HG02885 (cell line): ENCODE data around the gene SEC14L5.
"Not testable (repeated sequence)": the region's sequence is repeated elsewhere in the genome, so short reads cannot be mapped to it uniquely, and the experiment has no call there.

Source experiments
- ATAC-seq: cut with Tn5 transposase; IDR thresholded peaks from one replicate; pipeline ENCODE4 v1.9.1; 2021; ENCODE audit warnings: mild to moderate bottlenecking; ENCODE audit not compliant: unreplicated experiment, poor library complexity

Gene SEC14L5

DNA sequence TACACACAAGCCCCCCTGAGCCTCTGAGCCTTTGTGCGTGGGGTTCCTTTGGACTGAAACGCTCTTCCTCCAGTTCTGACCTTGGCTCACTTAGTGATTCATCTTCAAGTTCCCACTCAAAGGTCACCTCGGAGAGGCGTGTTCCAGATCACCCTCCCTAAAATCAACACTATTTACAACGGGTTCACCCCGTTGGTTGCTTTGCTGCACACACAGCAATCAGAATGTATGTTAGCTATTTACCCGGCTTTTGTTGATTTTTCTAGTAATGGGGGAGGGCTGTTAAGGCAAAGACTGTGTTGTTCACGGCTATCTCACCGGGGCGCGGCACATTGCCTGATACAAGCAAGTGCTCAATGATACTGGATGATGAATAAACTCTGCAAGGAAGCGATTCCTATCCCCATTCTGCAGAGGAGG, 74.6 kb downstream of the SEC14L5 start:
- no peak for ATAC-seq

DNA sequence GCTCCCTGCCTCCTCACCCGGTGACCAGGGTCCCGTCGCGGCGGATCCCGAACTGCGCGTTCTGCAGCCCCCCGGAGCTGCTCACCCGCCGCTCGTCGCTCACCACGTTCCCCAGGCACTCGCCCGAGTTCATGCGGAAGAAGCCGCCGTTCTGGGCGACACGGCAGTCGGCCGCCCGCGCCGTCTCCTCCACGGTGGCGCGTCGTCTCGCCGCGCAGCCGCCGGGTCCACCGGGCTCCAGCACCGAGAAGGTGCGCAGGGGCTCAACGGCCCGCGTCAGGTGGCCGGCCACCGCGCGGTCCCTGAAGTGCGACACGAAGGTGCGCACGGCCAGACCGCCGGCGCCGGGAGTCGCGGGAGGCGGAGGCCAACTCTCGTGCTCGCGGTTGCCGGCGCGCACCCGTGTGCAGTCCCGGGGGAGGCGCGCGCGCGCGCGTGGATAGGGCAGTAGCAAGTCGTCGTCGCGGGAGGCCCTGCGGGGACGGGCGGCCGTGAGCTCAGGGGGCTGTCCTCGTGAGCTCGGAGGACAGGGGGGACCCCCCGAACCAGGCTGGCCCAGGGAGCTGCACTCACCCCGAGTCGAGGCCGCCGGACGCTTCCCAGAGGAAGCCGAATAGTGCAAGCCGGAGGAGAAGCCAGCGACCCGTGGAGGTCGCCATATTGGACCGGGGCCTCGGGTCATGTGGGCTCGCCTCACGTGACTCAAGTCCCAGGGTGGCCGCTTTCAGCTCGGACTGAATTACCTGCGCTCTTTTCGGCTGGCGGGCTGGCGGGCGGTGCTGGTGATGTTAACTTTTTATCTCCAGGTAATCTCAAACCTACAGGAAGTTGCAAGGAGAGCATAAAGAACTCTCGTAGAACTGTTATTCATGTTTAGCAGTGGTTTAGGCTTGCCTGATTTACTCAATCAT, 75.4 kb downstream of the SEC14L5 start, which contains the start of gene NAGPA:
TSS of gene NAGPA (minus strand) at position 680 of the 911 bp plus-strand sequence. CDS start at position 659, 21 bp downstream.
- peak; percentile 89 for ATAC-seq

DNA sequence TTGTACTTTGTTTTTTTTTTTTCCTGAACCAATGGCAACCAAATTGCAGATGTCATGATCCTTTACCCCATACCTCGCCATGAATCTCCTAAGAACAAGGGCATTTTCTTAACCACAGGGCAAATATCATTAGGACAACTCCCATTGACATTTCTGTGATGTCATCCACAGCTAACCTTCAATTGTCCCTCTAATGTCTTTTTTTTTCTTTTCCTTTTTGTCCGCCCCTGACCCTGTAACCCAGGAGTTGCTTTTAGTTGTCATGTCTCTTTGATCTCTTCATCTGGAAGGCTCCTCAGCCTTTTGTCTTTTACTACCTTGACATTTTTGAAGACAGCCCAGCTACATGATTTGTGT, 76.0 kb downstream of the SEC14L5 start:
- no peak for ATAC-seq

DNA sequence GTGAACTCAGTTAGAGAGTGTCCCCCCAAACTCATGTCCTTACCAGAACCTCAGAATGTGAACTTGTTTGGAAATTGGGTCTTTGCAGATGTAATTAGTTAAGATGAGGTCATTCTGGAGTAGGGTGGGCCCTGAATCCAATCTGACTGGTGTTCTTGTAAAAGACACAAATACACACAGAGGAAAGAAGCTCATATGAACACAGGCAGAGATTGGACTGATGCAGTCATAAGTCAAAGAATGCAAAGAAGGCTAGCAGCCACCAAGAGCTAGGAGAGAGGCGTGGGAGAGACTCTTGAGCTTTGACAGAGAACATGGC, 77.7 kb downstream of the SEC14L5 start:
- no peak for ATAC-seq

DNA sequence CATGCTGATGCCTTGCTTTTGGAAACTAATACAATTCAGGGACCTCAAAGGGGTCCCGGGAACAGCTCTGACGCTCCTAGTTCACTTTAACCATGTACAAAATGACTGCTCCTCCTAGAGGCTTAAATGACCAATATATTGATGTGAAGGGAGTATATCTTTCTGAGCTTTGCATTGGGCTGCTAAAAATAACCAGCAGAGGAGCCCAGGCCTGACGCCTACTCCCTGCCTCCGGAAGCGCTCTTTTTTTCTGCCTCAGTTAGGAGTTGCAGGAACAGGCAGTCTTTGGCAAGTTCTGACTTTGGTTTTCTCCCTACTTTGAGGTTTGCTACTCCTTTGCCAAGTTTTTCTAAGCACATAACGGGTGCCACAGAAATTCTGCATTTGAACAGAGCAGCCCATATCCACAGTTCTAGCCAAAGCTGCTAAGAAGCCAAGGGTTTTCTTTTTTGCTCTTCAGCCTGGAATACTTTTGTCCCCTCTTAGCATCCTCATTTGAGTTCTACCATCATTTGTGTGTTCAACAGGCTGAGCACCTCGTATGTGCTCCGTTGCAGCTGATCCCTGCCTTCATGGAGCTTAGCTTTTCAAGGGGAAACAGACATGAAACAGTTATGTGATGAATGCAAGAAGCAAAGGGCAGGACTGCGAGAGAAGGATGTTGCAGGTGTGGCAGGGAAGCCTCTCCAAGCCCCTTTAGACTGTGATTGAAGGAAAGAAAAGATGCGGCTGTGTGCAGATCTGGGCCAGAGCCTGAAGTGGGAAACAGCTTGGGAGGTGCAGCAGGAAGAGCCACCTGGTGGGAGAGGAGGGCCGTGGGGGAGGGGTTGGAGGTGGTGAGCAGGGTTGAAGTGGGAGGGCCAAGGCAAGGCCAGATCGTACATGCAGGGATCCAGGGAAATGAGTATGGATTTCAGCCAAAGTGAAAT, 78.4 kb downstream of the SEC14L5 start:
- no peak for ATAC-seq

DNA sequence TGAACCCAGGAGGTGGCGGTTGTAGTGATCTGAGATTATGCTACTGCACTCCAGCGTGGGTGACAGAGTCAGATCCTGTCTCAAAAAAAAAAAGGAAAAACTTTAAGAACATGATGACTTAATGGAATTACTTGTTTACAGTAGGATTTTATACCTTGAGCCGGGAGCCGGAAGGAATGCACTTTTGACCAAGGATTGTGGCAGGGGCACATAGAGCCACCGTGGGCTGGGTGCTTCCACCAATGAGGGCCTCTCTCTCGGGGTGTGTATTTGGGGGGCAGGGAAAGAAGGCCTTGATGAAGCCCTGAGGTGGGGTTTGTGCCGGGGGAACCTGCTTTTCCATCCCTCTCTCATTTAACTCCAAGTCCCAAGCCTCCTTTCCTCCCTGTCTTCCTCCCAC, 82.3 kb downstream of the SEC14L5 start:
- no peak for ATAC-seq

DNA sequence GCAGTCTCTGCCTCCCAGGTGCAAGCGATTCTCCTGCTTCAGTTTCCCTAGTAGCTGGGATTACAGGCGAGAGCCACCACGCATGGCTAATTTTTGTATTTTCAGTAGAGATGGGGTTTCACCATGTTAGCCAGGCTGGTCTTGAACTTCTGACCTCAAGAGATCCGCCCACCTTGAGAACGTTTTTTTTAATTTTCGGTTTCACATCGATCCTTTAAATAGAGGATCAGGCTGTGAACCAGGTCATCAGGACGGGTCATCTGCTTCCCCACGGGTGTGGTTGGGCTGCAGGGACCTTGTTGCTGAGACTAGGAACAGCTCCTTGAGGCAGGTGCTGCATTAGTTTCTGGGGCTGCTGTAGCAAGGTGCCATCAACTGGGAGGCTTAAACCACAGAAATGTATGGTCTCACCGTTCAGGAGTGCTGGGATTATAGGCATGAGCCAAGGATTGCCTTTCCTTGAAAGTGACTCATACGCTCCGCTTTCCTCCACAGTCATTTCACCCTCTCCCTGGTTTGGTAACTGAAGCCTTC, 83.5 kb downstream of the SEC14L5 start:
- peak; percentile 82 for ATAC-seq

DNA sequence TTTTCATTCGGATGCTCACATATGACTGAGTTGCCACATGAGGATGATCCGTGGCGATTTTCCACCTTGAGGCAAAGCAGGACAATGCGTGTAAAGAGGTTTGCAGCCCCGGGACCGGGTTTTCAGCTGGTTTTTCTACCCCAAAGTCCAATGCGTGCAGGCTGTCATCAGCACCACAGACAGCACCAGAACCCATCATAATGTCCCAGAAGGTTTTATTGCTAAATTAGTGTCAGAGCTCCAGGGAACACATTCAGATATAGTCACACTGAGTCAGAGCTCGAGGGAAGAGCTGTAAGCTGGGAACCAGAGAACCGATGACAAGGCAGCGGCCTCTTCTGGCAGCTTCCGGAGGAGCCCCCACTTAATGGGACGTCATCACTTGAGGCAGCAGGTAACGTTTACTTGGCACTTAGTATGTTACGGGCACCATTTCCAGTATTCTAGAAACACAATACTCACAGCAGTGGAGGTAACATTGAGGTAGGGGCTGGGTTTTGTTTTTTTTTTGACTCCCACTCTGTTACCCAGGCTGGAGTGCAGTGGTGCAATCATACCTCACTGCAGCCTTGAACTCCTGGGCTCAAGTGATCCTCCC, 84.5 kb downstream of the SEC14L5 start:
- ATAC-seq: no peak

DNA sequence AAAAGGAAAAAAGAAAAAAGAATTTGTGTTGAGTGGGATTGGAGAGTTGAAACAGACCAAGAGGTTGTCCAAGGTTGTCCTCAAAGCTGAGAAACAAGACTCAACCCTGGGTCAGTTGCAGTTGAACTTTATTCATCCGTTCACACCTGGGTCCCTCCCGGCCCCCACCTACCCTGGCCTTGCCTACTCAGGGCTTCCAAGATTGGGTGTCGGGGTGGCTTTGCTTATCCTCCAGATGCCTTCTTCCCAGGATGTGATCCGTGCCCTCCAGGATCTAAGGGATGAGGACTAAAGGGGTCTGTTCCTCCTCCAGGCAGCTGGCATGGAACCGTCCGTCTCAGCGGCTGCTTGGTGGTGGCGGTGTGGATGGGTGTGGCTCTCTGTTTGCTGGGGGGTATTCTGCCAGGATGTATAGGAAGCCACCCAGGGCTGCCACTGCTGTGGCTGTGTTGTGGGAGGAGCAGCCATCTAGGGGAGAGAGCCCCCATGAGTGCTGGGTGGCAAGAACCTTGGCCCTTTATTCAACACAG, 85.9 kb downstream of the SEC14L5 start:
- no peak for ATAC-seq

DNA sequence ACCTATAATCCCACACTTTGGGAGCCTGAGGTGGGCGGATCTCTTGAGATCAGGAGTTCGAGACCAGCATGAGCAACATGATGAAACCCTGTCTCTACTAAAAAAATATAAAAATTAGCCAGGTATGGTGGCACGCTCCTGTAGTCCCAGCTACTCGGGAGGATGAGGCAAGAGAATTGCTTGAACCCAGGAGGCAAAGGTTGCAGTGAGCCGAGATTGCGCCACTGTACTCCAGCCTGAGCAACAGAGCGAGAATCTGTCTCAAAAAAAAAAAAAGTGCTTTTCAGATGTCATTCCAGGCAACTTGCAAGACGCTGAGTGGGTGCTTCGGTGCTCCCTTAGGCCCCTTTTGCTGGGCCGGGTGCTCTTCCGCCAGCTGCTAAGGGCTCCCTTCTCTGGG, 86.5 kb downstream of the SEC14L5 start:
- ATAC-seq: not testable (repeated sequence)

DNA sequence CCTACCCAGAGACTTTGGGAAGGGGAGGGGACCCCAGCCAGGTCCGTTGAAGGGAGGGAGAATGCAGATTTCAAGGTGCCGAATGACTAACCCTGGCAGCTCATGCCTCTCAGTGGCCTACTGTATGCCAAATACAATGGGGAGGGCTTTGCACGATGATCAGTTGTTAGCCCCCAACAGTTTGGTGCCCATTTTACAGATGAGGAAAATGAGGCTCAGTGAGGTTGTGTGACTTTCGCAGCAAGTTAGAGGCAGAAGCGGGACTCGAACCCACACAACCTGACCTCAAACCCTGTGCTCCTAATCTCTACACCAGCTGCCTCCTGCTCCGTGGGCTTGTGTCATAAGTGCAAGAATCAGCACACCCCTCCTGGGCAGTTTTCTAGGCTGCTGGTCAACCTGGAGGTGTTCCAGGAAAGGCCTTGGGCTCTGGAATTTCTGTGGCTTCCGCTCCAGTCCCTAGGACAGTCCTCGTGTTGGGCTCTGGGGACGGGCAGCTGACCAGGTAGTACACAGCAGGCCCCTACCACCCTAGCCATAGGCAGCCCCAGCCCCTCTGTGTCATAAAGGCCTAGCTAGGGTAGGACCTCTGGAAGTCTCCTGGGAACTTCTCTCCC, 87.5 kb downstream of the SEC14L5 start:
- no peak for ATAC-seq

DNA sequence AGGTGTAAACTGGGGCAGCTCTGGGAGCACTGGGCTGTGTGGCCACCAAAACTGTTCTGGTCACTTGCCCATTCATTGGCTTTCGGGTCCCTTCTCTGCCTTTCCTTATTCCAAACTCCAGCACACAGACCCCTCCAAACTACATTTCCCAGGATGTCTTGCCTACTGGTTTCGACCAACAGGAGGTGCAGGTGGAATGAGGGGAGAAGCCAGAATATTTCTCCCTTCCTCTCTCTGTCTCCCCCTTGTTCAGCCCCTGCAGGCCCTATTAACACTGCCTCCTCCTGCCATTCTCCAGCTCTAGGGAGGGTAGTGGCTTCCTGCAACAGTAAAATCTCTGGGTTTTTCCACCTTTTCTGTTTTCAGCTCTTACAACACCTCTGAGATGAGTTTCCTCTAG, 88.8 kb downstream of the SEC14L5 start:
- no peak for ATAC-seq

DNA sequence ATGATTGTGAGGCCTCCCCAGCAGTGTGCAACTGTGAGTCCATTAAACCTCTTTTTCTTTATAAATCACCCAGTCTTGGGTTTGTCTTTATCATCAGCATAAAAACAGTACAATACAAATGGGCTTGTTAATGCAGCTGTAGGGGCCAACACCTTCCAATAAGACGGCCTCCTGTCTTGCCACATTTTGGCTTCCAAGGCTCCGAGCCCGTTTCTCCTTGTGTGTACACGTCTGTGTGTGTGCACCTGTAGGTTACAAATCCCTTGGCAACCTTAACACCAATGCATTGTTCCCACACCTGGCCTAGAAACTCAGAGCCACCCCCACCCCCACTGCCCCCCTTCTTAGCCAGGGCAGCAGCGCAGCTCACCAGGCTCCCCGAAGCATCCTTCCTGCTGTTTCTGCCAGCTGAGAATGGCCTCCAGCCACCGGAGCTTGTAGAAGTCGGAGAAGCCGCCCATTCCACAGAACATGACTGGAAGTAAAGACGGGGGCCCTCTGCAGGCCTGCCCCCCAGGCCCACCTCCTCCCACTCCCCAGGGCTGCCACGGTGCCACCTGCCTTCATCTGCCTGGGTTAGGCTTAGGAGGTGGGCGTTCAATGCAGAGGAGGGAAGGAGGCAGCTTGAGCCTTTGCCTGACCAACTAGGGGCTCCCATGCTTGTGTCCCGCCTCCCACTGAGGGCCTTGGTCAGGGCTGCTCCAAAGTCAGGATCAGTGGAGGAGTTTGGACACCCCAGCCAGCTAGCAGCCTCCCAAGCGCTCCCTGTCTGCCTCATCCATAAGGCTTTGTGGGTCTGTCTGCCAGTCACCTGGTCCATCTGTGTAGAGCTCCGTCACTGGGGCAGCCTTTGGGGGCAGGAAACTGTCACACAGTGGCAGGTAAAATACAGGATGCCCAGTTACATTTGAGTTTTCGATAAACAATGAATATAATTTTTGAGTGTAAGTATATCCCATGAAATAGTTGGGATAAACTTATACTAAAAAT, 97.0 kb downstream of the SEC14L5 start:
- ATAC-seq: no peak

DNA sequence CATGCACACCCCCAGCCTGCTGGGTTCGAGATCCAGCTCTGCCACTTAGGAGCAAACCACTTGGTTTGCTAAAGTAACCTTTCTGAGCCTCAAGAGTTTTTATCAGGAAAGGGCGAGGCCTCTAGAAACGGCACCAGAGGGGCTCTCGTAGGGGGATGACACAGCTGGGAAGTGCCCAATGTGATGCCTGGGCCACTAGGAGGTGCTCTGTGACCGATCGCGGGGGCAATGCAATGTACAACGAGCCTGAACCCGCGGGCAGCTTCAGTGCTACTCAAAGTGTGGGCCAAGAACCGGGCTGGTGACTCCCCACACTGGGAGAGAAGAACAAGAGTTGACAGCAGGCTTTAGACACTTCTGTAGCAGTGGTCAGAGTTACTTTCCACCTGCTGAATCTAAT, 98.2 kb downstream of the SEC14L5 start:
- peak; percentile 69 for ATAC-seq

DNA sequence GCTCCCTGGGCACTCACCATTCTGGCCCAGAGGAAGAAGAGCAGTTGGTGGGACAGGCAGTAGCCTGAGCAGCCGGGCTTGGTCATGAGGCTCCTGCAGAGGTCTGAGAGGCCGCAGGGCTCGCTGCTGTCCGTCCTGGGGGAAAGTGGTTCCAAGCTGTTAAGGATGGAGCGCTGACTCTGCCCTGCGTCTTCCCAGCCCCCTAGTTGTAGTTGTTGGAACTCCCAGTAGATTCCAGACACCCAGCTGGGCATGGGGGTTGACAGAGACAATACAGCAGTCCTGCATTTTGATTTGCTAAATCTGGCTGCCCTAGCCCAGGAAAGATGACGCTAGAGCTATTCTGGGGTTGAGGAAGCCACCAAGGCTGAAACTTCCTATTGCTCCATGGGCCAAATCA, 100.3 kb downstream of the SEC14L5 start:
- ATAC-seq: no peak

DNA sequence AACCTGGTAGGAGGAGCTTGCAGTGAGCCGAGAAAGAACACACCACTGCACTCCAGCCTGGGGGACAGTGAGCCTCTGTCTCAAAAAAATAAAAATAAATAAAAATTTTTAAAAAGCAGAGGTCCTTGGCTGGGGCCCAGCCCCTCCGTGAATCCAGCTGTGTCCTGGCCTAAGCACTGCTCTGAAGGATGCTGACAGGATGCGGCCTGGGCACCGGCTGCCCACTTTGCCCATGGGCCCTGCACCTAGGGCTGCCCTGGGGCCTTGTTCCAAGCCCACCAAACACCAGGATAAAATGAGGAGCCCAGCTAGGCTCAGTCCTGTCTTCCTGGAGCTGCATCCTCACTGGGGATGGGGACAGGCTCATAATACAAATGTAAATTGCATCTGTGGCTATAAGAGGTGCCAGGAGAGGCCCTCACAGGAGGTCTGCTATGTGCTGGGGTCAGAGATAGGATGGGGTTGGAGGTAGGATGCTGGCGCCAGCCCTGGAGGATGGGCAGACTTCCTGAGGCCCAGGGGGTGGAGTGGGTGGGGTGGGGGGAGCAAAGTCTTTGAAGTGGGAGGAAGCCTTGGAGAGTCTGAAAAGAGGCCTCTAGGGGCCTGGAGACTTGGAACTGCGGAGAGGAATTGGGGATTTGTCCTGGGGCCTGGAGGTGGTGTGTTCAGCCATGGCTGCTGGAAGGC, 101.4 kb downstream of the SEC14L5 start:
- no peak for ATAC-seq

DNA sequence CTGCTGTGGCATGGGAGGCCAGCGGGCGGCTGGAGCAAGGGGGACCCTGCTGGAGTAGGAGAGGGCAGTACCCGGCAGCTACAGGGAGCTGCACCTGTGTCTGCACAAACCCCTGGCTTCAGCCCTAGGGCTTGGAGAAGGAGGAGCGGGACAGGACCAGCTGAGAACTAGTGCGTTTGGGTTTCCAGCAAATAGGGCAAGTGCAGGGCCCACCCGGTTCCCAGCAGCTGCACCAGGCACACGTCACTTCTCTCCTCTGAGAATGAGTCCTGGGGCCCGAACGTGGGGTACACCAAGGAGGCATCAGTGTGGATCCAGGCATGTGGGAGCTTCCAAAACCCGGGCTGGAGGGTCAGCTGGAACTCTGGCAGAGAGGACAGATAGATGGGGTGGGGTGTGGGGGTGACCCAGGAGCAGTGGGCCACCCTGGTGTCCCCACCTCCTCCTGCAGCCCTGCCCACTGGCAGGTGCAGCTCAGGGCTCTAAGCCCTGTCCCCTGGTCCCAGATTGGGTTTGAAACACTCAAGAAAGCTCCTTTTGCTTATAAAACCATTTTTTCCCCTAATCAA, 102.0 kb downstream of the SEC14L5 start:
- no peak for ATAC-seq

DNA sequence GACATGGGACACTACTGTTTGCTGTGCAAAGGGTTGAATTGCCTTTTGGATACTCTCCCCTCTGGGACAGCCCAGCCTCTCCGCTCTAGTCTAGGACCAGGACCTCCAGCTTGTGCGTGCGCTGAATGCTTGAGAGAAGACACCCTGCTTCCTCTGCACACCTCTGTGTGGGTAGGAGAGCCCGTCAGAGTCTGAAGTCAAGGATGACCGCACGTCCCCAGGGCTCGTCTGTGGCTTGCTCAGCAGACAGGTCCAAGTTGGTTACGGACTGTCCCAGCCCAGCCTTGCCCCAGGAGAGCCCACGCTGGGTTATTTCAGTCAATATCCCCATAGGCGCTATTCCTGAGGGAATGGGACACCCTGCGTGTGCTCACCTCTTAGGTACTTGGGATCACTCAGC, 103.9 kb downstream of the SEC14L5 start:
- ATAC-seq: peak; percentile 92
